Measurements from ENCODE around the gene DOCK3. TPM values are rescaled to one million over a fixed set of nuclear protein-coding genes. Genes with fewer than 3 reads are reported as not detected.

DOCK3 gene
- total RNA-seq, 4 donors from 2014 or later: 0.33 to 5.3 (median 0.50) TPM

GRCh38 chr3:51343918-51344687, 669.4 kb downstream of the DOCK3 start:
- TF ChIP-seq CTCF (IDR thresholded peaks at IDR 0.05; ENCODE audit: low read depth): no peak

- no peak for TF ChIP-seq CTCF (IDR thresholded peaks at IDR 0.05; ENCODE audit: low read depth)
These were observed 676.0 kb downstream of the DOCK3 start for GRCh38 chr3:51350751-51351150.

GRCh38 chr3:51353131-51353530, 678.4 kb downstream of the DOCK3 start:
- TF ChIP-seq CTCF (IDR thresholded peaks at IDR 0.05; ENCODE audit: low read depth): no peak

- TF ChIP-seq CTCF (IDR thresholded peaks at IDR 0.05; ENCODE audit: low read depth): no peak
These were observed 679.0 kb downstream of the DOCK3 start for GRCh38 chr3:51353691-51354090.

GRCh38 chr3:51354172-51354571, 679.4 kb downstream of the DOCK3 start:
- TF ChIP-seq CTCF (IDR thresholded peaks at IDR 0.05; ENCODE audit: low read depth): no peak

- TF ChIP-seq CTCF (IDR thresholded peaks at IDR 0.05; ENCODE audit: low read depth): no peak
These were observed 680.2 kb downstream of the DOCK3 start for GRCh38 chr3:51354731-51355615.

- TF ChIP-seq CTCF (IDR thresholded peaks at IDR 0.05; ENCODE audit: low read depth): no peak
These were observed 681.3 kb downstream of the DOCK3 start for GRCh38 chr3:51355891-51356578.

Data from subcutaneous adipose tissue (tissue), 4 donors.